SH-SY5Y (cell line): Measurements from ENCODE around the gene BANK1.

Experiments
- GATA2 ChIP-seq: IDR thresholded peaks from 2 replicates; pipeline ENCODE4 v1.6.1; 2011; ENCODE audit warnings: mild to moderate bottlenecking, low read depth, low read length
- GATA3 ChIP-seq: IDR thresholded peaks from 2 replicates; pipeline ENCODE4 v1.6.1; 2011; ENCODE audit warnings: low read depth, mild to moderate bottlenecking, low read length, moderate library complexity

DNA sequence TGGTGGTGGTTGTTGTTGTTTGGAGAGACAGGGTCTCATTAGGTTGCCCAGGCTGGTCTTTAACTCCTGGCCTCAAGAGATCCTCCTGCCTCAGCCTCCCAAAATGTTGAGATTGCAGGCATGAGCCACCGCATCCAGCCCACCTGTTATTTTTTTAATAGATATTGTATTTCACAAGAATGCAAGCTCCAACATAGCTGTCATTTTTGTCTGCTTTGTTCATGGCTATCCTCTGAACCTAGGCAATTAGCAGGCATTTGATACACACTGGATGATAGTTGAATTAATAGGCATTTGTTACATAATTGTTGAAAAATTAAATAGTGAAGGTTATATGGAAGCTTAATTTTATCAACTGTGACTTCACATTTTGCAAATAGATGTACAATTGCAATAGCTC lies 64.7 kb downstream of the BANK1 start:
- TF ChIP-seq GATA3: no peak
- TF ChIP-seq GATA2: no peak
